Duodenal mucosa (tissue), 2 donors: ENCODE data around the gene AKAIN1.

Experiments used
- H3K27ac ChIP-seq: one replicate; pipeline ENCODE4 v1.7.0; 2013; ENCODE audit warnings: low read depth, low read length
- H3K27me3 ChIP-seq, 2 donors: one replicate each; pipeline ENCODE4 v1.7.0; 2013; ENCODE audit warnings: low read length in 2 of 2, control low read depth in 1 of 2; ENCODE audit not compliant: insufficient read depth in 2 of 2, control insufficient read depth in 1 of 2
- H3K36me3 ChIP-seq, 2 donors: one replicate each; pipeline ENCODE4 v1.7.0; 2013; ENCODE audit warnings: low read length in 2 of 2, control low read depth in 1 of 2; ENCODE audit not compliant: insufficient read depth in 2 of 2, control insufficient read depth in 1 of 2
- H3K4me1 ChIP-seq, 2 donors: one replicate each; pipeline ENCODE4 v1.7.0; 2013; ENCODE audit warnings: low read length in 2 of 2, control low read depth in 1 of 2; ENCODE audit not compliant: insufficient read depth in 2 of 2, control insufficient read depth in 1 of 2
- H3K4me3 ChIP-seq, 2 donors: one replicate each; pipeline ENCODE4 v1.7.0; 2013; ENCODE audit warnings: low read length in 2 of 2, low read depth in 1 of 2
- H3K9ac ChIP-seq, 2 donors: one replicate each; pipeline ENCODE4 v1.7.0; 2013; ENCODE audit warnings: low read length in 2 of 2, low read depth in 1 of 2
- H3K9me3 ChIP-seq, 2 donors: one replicate each; pipeline ENCODE4 v1.7.0; 2013; ENCODE audit warnings: low read length in 2 of 2, control low read depth in 1 of 2; ENCODE audit not compliant: control insufficient read depth in 1 of 2

The AKAIN1 gene

DNA sequence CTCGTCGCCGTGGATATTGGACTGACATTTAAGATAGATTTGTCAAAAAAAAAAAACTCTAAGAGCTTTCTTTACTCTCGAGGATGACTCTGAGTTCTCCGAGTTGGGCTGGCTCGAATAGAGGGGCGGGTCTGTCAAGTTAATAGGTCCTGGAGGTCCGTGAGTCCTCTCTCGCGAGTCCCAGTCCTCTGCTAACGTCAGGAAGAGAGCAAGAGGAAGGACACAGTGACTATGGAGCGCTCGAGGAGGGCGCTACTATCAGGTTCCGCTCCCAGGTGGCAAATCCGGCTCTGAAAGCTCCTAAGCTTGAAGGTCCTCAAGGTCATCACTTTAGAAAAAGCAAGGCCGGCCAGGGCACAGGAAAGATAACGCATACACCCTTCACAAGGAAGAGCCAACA lies 404 bp upstream of the AKAIN1 start:
- H3K4me3 ChIP-seq = no peak overlapping the region
- no peaks in the 10 kb centered on the region for H3K36me3 ChIP-seq
- no peaks in the 10 kb centered on the region for H3K4me1 ChIP-seq
- H3K9ac ChIP-seq = no peak overlapping the region
- H3K27ac ChIP-seq = no peak overlapping the region
- no peaks in the 10 kb centered on the region for H3K9me3 ChIP-seq
- H3K27me3 ChIP-seq = peaks cover 19 to 33% of the 10 kb centered on the region in 2 donors

DNA sequence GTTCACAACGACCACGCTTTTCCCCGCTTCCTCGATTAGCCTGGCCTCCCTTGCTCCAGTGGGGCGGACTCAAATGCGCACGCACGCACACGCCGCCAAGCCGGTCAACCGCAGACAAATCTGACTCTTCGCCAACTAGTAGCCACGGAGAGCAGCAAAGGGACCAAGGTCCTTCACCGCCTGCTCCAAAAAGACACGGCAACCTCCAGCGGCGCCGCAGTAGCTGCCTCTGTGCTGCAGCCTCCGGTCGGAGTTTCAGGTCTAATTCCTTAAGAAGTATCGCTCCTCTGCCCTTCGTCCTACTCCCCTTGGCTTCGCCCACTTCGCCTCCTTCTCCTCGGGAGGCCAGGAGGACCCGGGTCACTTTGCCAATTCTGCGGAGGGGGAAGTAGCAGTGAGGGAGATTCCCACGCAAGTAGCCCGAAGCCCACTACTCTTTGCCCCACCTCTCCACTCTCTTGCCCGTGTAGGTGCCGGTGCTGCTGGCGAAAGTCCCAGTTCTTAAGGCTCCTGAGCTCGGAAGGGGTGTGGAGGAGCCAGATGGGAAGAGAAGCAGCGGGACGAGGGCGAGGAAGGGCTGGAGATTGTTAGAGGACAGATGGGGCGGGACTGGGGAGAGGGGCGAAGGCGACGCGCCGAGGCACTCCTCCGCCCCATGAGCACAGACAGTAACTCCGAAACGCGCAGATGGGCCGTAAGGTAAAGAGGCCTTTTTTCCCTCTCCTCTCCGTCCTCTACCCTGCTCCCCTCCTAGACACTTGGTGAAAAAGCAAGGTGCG lies 615 bp downstream of the AKAIN1 start:
- H3K27me3 ChIP-seq = peaks cover 19 to 33% of the 10 kb centered on the region in 2 donors
- H3K27ac ChIP-seq = no peak overlapping the region
- H3K4me1 ChIP-seq = no peaks in the 10 kb centered on the region
- no peak overlapping the region for H3K9ac ChIP-seq
- H3K9me3 ChIP-seq = no peaks in the 10 kb centered on the region
- no peak overlapping the region for H3K4me3 ChIP-seq
- H3K36me3 ChIP-seq = no peaks in the 10 kb centered on the region

- H3K9me3 ChIP-seq = no peaks in the 10 kb centered on the region
- peaks cover 19 to 33% of the 10 kb centered on the region in 2 donors for H3K27me3 ChIP-seq
Measured at GRCh38 chr18:5195656-5196055, 1.4 kb downstream of the AKAIN1 start.

GRCh38 chr18:5180254-5180653 lies 16.8 kb downstream of the AKAIN1 start:
- no peak overlapping the region for H3K9ac ChIP-seq
- H3K9me3 ChIP-seq = no peaks in the 10 kb centered on the region
- no peaks in the 10 kb centered on the region for H3K36me3 ChIP-seq
- no peaks in the 10 kb centered on the region for H3K27me3 ChIP-seq
- no peaks in the 10 kb centered on the region for H3K4me1 ChIP-seq
- H3K27ac ChIP-seq = no peak overlapping the region
- no peak overlapping the region for H3K4me3 ChIP-seq

More at GRCh38 chr18:5195656-5196055, 1.4 kb downstream of the AKAIN1 start:
- Histone ChIP-seq H3K9ac (no peak overlapping the region), H3K4me1 (no peaks in the 10 kb centered on the region), H3K27ac (no peak overlapping the region), H3K36me3 (no peaks in the 10 kb centered on the region), H3K4me3 (no peak overlapping the region)

GRCh38 chr18:5178519-5178918 lies 18.5 kb downstream of the AKAIN1 start:
- H3K9ac ChIP-seq = no peak overlapping the region
- H3K27ac ChIP-seq = no peak overlapping the region
- no peaks in the 10 kb centered on the region for H3K4me1 ChIP-seq
- H3K27me3 ChIP-seq = no peaks in the 10 kb centered on the region
- no peaks in the 10 kb centered on the region for H3K9me3 ChIP-seq
- H3K36me3 ChIP-seq = no peaks in the 10 kb centered on the region
- no peak overlapping the region for H3K4me3 ChIP-seq

DNA sequence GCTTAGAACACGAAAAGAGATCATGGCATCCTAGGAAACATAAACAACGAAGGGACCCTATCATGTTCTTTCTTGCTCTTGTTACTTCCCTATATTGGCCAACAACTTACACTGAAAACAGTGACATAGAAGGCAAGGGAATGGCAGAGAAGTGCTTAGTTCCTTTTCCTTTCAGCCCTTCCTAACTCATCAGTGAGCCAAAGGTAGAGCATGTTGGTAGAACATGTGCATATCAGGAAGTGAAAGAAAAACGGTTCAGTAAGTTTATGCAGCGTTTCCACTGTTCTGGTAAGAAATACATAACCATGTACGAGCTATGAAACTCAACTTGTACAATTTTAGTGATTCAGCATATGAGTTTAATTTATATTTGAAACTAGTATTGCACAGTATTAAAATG lies 21.7 kb downstream of the AKAIN1 start:
- Histone ChIP-seq H3K4me3 (no peak overlapping the region), H3K9me3 (no peaks in the 10 kb centered on the region), H3K36me3 (no peaks in the 10 kb centered on the region), H3K27ac (no peak overlapping the region), H3K27me3 (no peaks in the 10 kb centered on the region), H3K9ac (no peak overlapping the region), H3K4me1 (no peaks in the 10 kb centered on the region)

DNA sequence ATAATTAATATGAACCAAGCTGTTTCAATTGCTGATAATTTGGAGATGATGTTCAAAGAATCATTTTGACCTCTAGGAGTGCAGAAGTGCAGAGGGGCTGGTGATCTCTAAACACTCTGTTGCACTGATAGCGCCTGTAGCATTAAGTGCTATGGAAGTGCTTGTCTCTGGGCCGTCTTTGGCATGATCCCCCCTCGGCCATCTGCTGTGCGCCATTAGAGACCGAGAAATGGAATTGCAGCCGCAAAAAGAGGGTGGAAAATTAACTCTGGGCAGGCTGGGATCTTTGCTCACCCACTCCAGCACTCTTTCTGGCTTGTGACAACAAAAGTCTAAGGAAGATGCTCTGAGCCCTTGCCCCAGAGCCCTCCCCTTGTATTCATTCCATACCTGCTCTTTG lies 23.4 kb downstream of the AKAIN1 start:
- no peak overlapping the region for H3K4me3 ChIP-seq
- no peaks in the 10 kb centered on the region for H3K27me3 ChIP-seq
- H3K27ac ChIP-seq = no peak overlapping the region
- no peaks in the 10 kb centered on the region for H3K36me3 ChIP-seq
- H3K9me3 ChIP-seq = no peaks in the 10 kb centered on the region
- H3K9ac ChIP-seq = no peak overlapping the region
- no peaks in the 10 kb centered on the region for H3K4me1 ChIP-seq

DNA sequence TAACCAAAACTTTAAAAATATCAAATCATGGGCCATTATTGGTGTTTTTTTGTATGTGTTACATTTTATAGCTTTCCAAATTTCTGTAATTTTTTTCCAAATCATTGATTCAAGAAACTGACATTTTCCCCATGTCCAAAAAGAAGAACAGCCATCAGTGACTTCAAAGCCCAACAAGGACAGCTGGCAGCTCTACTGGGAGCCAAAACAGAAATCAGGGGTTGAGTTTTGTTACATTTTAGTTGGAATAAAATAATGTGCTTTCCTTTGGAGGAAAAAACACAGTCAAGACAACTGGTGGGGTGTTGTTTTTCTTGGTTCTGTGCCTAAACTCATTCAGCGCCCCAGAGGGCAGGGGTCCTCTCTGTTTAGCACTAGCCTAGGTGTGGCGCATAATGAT lies 23.8 kb downstream of the AKAIN1 start:
- Histone ChIP-seq H3K9me3 (no peaks in the 10 kb centered on the region), H3K36me3 (no peaks in the 10 kb centered on the region), H3K9ac (no peak overlapping the region), H3K4me3 (no peak overlapping the region), H3K4me1 (no peaks in the 10 kb centered on the region), H3K27me3 (no peaks in the 10 kb centered on the region), H3K27ac (no peak overlapping the region)

GRCh38 chr18:5167831-5168230 lies 29.2 kb downstream of the AKAIN1 start:
- H3K4me3 ChIP-seq = no peak overlapping the region
- no peaks in the 10 kb centered on the region for H3K36me3 ChIP-seq
- no peak overlapping the region for H3K9ac ChIP-seq
- no peaks in the 10 kb centered on the region for H3K9me3 ChIP-seq
- no peaks in the 10 kb centered on the region for H3K4me1 ChIP-seq
- no peaks in the 10 kb centered on the region for H3K27me3 ChIP-seq
- no peak overlapping the region for H3K27ac ChIP-seq

GRCh38 chr18:5166606-5167280 lies 30.3 kb downstream of the AKAIN1 start:
- Histone ChIP-seq H3K9ac (no peak overlapping the region), H3K4me1 (no peaks in the 10 kb centered on the region), H3K9me3 (no peaks in the 10 kb centered on the region), H3K4me3 (no peak overlapping the region), H3K27me3 (no peaks in the 10 kb centered on the region), H3K36me3 (no peaks in the 10 kb centered on the region), H3K27ac (no peak overlapping the region)
